HAP-1 (cell line): ENCODE results near the gene CAPN9.
"Not testable (repeated sequence)": the region's sequence is repeated elsewhere in the genome, so short reads cannot be mapped to it uniquely, and the experiment has no call there.

ENCODE experiments used
- DNase-seq, 2 experiments: peaks; one replicate each; pipeline ENCODE4 v3.0.0-alpha.2; 2016 to 2020; ENCODE audit warnings: low spot score in 2 of 2
- H3K27me3 ChIP-seq: fragments of 250-450 bp; sonication (Bioruptor Pico); 2 replicates; pipeline ENCODE4 v1.5.1; 2020; ENCODE audit warnings: low read depth, mild to moderate bottlenecking, moderate library complexity
- H3K36me3 ChIP-seq: fragments of 250-450 bp; sonication (Bioruptor Pico); replicated peaks from 2 replicates; pipeline ENCODE4 v1.5.1; 2020; ENCODE audit warnings: mild to moderate bottlenecking
- H3K4me1 ChIP-seq: fragments of 250-450 bp; sonication (Bioruptor Pico); 2 replicates; pipeline ENCODE4 v1.5.1; 2020; ENCODE audit warnings: mild to moderate bottlenecking
- H3K4me3 ChIP-seq: fragments of 250-450 bp; sonication (Bioruptor Pico); 2 replicates; pipeline ENCODE4 v1.5.1; 2020; ENCODE audit warnings: mild to moderate bottlenecking, moderate library complexity
- H3K9me3 ChIP-seq: fragments of 250-450 bp; sonication (Bioruptor Pico); 2 replicates; pipeline ENCODE4 v1.5.1; 2020; ENCODE audit warnings: mild to moderate bottlenecking, moderate library complexity
- in situ Hi-C: fragments of 300-500 bp; cut with MboI; formaldehyde crosslinking; loops from 3 replicates; pipeline ENCODE4 v1.14.3; 2020; ENCODE audit warnings: low sequenced_read_pairs, inconsistent platforms, mixed read lengths

The CAPN9 gene

DNA sequence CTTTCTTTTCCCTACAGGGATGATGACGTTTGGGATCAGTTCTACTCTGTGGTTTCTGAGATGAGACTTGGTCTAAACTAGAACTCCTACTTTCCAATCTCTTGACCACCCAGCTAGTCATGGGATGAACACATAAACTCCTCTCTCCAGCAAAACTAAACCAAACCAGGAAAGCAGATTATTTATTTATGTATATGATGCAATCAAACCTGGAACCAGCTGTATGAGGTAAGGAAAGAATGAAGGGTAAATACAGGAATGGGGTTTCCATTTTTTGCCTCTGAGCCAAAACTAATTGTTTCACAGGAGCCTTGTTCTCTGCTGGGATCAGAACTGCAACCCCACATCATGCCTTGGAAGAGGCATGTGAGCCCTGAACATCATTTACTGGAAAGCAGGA lies 29.9 kb upstream of the CAPN9 start:
- no peak overlapping the region for H3K4me3 ChIP-seq
- no peaks in the 10 kb centered on the region for H3K4me1 ChIP-seq
- H3K27me3 ChIP-seq = no peaks in the 10 kb centered on the region
- 0 out of 2 replicates have a peak, but pooled peaks cover 4% of the 10 kb centered on the region for H3K9me3 ChIP-seq
- DNase-seq = no peak
- in situ Hi-C loops = no loop called here
- no peaks in the 10 kb centered on the region for H3K36me3 ChIP-seq

DNA sequence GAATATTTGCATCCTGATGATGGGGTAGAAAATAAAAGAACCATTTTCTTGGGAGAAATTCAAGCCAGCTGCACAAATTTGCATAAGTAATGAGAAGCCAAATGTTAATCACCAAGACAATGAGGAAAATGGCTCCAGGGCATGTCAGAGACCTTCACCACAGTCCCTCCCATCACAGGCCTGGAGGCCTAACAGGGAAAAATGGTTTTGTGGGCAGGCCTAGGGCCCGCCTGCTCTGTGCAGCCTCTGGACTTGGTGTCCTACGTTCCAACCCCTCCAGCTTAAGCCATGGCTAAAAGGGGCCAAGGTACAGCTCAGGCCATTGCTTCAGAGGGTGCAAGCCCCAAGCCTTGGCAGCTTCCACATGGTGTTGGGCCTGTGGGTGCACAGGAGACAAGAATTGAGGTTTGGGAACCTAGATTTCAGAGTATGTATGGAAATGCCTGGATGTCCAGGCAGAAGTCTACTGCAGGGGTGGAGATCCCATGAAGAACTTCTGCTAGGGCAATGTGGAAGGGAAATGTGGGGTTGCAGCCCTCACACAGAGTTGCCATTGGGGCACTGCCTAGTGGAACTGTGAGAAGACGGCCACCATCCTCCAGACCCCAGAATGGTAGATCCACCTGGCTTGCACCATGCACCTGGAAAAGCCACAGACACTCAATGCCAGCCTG lies 25.2 kb upstream of the CAPN9 start:
- in situ Hi-C loops = not testable (repeated sequence)

DNA sequence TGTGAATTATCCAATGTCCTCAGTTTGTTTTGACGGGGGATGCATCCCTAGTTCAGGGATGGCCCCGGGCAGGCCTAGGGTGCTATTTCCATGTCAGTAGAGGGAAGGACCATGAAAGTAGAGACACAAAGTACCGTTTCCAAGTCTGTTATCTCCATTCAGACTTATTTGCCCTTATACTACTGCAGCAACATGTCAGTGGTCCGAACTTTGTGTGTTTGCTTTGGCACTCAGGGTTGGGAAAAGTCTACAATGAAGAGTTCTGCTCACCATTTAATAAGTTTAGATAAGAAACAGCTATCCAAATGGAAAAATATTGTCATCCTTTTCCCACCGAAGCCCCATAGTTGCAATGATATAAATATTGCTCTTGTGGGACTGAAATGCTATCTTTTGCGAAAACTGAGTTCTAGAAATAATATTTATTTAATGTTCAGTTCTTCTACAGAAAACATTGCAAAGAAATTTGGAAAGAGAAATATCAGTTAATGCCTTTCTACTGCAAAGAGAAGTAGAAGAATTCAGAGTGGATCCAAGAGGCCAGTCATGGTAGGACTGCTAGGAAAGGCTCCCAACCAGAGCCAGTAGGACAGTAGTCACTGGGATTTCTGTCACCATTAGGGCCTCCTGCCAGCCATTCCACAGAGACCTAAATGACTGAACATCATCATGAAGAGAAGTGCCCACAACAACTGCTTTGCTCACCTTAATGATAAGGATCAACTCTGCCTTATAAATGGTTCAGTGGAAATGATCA lies 21.8 kb upstream of the CAPN9 start:
- in situ Hi-C loops = no loop called here
- Histone ChIP-seq H3K4me1 (peaks cover 14% of the 10 kb centered on the region), H3K36me3 (no peaks in the 10 kb centered on the region), H3K4me3 (no peak overlapping the region), H3K27me3 (no peaks in the 10 kb centered on the region), H3K9me3 (0 out of 2 replicates have a peak, but pooled peaks cover 4% of the 10 kb centered on the region)
- DNase-seq = no peak

More for the DNA sequence above, 25.2 kb upstream of the CAPN9 start:
- not testable (repeated sequence) for DNase-seq, H3K4me1 ChIP-seq, H3K4me3 ChIP-seq, H3K27me3 ChIP-seq, H3K36me3 ChIP-seq, H3K9me3 ChIP-seq

DNA sequence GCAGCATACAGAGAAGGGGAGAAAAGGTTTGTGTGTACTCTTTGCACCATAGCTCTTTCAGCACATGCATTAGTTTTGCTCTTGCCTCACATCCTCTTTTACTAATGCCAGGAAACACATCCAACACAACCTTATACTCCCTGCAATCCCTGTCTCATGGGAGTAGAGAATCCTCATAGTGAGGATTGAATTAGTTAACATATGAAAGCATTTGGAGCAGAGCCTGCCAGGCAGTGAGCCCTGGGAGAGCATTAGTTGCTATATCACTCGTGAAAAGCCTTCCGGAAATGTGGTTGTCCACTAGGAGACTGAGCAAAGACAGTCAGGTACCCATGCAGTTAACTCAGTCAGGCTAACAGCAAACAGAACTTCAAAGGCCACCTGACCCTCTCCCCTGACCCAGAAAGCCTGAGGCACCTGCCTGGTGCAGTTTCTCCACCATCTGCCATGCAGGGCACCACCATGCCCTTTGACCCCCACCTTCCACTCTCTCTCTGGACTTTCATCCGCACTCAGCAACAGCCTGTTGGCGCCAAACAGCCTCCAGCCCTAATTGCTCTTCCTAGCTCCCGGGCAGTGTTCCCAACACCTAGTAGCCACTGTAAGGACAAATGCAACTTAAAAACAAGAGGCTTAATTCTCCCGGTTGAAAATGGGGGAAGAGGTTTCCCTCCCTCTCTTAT lies 18.3 kb upstream of the CAPN9 start:
- Histone ChIP-seq H3K4me3 (no peak overlapping the region), H3K36me3 (no peaks in the 10 kb centered on the region), H3K4me1 (peaks cover 14% of the 10 kb centered on the region), H3K9me3 (no peaks in the 10 kb centered on the region), H3K27me3 (no peaks in the 10 kb centered on the region)
- in situ Hi-C loops = no loop called here
- peak; percentile 62 to 70 for DNase-seq

DNA sequence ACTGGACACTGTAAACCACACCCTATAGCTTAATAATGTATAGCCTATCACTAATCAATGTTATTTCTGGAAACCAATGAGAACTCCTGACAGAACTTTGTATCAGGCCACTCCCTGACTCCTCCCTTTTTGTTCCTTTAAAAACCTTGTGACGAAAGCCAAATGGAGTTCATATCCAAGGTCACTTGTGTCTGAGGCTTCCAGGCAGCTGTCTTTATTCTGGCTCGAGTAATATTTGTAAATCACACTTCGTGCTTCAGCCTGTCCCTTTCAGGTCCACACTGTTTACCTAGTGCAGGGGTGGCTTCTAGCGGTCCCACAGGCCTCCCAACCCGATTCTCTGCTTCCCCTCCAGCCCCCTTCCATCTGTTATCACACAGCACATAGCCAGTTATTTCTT lies 16.2 kb upstream of the CAPN9 start:
- Histone ChIP-seq H3K4me1 (peaks cover 14% of the 10 kb centered on the region), H3K4me3 (no peak overlapping the region), H3K36me3 (no peaks in the 10 kb centered on the region), H3K9me3 (no peaks in the 10 kb centered on the region), H3K27me3 (no peaks in the 10 kb centered on the region)
- no peak for DNase-seq
- in situ Hi-C loops = no loop called here

DNA sequence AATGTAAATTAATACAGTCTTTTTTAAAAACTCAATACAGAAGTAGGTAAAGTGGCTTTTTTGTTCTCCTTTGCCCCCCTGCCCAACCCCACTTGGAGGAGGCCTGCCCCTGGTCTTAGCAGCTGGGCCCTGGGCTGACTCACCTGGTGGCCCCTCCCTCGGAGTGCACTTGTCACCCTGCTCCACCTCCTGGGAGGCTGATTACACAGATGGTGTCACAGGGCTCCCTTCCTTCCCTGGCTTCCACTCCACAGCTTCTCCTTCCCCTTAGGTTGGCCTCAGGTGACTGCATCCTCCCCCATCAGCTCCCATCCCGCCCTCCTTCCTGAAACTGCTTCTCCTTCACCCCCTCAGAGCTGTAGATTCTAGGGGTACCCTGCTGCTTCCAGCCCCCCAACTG lies 11.7 kb upstream of the CAPN9 start:
- in situ Hi-C loops = no loop called here
- H3K4me1 ChIP-seq = no peaks in the 10 kb centered on the region
- H3K4me3 ChIP-seq = no peak overlapping the region
- H3K36me3 ChIP-seq = no peaks in the 10 kb centered on the region
- H3K9me3 ChIP-seq = no peaks in the 10 kb centered on the region
- H3K27me3 ChIP-seq = peaks cover 5% of the 10 kb centered on the region; the same call in 1 of the 2 replicates
- no peak for DNase-seq

DNA sequence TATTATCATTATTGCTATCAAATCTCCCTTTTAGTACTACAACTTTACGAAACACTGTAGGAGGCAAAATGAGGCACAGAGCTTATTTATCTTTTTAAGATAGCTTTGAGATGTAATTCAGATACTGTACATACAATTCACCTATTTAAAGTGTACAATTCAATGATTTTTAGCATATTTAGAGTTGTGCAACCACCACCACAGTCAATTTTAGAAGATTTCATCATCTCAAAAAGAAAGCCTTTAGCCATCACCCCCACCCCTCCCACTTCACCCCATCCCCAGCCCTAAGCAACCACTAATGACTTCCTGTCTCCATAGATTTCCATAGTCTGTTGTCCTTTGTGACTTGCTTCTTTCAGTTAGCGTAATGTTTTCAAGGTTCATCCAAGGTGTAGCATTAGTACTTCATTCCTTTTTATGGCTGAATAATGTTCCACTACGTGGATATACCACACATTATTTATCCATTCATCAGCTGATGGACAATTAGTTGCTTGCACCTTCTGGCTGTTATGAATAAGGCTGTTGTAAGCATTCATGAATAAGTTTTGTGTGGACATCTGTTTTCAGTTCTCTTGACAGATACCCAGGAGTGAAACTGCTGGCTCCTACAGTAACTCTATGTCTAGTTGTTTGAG lies 9.4 kb upstream of the CAPN9 start:
- DNase-seq = no peak
- H3K4me1 ChIP-seq = no peaks in the 10 kb centered on the region
- no peak overlapping the region for H3K4me3 ChIP-seq
- no peaks in the 10 kb centered on the region for H3K9me3 ChIP-seq
- no peaks in the 10 kb centered on the region for H3K36me3 ChIP-seq
- in situ Hi-C loops = no loop called here
- H3K27me3 ChIP-seq = peaks cover 5% of the 10 kb centered on the region; the same call in 1 of the 2 replicates

DNA sequence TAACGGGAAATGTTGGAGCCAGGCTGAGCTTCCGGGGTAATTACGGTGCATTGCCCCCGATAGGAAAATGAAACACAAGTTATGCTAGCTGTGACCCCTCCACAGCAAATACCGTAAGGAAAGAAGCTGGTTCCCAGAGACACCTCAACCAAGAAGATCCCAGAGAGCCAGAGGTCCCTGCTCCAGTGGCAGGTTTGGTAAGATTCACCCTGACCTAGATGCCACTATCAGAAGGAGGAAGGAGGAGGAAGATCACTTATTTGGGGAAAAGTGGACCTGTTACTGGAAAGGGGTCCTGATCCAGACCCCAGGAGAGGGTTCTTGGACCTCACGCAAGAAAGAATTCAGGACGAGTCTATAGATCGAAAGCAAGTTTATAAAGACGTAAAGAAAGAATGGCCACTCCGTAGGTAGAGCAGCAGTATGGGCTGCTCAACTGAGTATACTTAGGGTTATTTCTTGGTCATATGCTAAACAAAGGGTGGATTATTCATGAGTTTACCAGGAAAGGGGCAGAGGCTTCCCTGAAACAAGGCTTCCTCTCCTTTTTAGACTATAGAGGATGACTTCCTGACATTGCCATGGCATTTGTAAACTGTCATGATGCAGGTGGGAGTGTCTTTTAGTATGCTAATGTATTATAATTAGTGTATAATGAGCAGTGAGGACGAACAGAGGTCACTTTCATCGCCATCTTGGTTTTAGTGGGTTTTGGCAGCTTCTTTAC lies 7.5 kb upstream of the CAPN9 start:
- peaks cover 5% of the 10 kb centered on the region; the same call in 1 of the 2 replicates for H3K27me3 ChIP-seq
- no peaks in the 10 kb centered on the region for H3K4me1 ChIP-seq
- no peak for DNase-seq
- H3K36me3 ChIP-seq = no peaks in the 10 kb centered on the region
- H3K4me3 ChIP-seq = no peak overlapping the region
- in situ Hi-C loops = no loop called here
- H3K9me3 ChIP-seq = no peaks in the 10 kb centered on the region

DNA sequence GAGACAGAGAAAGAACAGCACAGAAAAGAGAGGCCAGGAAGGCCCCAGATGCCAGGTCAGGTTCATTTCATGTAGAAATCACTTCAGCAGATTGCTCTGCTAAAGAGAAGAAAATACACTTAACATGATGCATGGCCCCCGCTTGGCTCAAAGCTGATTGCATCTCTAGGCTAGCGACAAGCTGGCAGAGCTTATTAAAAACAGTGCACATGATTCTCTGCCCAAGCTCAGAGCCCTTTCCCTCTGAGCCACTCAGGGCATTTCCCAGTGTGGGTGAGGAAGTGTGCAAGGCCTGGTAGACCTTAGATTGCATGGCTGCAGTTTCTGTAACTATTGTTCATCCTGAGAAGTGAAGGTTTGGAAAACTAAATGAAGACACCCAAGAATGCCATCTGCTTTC lies 3.3 kb upstream of the CAPN9 start:
- no peaks in the 10 kb centered on the region for H3K36me3 ChIP-seq
- no peaks in the 10 kb centered on the region for H3K27me3 ChIP-seq
- no peak overlapping the region for H3K4me3 ChIP-seq
- in situ Hi-C loops = no loop called here
- no peaks in the 10 kb centered on the region for H3K9me3 ChIP-seq
- no peak for DNase-seq
- no peaks in the 10 kb centered on the region for H3K4me1 ChIP-seq

DNA sequence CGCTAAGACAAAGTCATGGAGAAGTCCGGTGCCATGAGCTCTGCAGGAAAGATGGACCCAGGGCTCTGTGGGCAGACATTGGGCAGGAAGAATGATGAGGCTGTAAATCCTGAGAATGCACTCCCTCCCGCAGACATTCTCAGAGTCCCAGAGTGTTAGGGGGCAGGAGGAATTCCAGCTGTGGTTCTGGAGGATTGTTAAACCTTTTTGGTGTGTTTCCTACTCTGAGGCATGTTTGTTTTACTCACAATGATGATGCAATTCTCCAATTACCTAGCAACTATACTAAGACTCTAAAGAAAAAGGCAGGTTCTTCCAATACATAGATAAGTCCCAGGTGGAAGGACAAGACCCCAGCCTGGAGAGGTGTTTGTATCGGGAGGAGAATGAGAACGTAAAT lies 2.8 kb upstream of the CAPN9 start:
- H3K9me3 ChIP-seq = no peaks in the 10 kb centered on the region
- in situ Hi-C loops = no loop called here
- no peaks in the 10 kb centered on the region for H3K36me3 ChIP-seq
- DNase-seq = no peak
- H3K4me1 ChIP-seq = no peaks in the 10 kb centered on the region
- H3K4me3 ChIP-seq = no peak overlapping the region
- H3K27me3 ChIP-seq = no peaks in the 10 kb centered on the region

DNA sequence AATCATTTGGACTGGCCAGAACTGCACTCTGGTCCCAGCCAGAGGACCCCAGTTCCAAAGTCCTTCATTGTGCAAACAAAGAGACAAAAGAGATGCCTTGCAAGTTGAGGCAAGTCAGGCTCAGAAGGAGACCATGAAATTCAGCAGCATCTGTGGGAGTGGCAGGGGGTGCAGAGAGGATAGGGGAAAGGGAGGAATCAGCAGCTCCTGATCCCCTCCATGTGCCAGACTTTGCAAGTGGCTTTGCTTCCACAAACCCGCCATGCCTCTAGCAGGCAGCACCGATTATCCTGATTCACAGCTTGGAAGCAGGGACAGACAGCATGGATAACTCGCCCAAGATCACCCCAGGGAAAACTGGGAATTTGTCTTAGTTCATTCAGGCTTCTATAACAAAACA lies 2.1 kb upstream of the CAPN9 start:
- Histone ChIP-seq H3K9me3 (no peaks in the 10 kb centered on the region), H3K4me3 (no peak overlapping the region), H3K36me3 (no peaks in the 10 kb centered on the region), H3K27me3 (no peaks in the 10 kb centered on the region), H3K4me1 (no peaks in the 10 kb centered on the region)
- in situ Hi-C loops = no loop called here
- DNase-seq = no peak

DNA sequence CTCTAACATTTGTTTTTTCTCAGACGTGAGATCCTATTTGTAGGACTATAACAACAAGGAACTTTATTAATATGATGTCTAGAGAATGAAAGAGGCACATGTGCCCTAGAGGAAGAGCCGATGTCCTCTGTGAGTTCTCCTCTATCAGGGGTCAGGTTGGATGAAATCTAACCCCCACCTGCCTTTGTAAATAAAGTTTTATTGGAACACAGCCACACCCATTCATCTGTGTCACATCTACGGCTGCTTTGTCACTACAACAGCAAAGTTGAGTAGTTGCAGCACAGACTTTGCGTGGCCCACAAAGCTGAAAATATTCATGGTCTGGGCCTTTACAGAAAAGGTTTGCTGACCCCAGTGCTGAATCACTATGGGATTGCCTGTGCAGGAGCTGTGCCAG lies 571 bp upstream of the CAPN9 start:
- in situ Hi-C loops = no loop called here
- H3K9me3 ChIP-seq = no peaks in the 10 kb centered on the region
- no peaks in the 10 kb centered on the region for H3K4me1 ChIP-seq
- H3K4me3 ChIP-seq = no peak overlapping the region
- H3K36me3 ChIP-seq = no peaks in the 10 kb centered on the region
- no peaks in the 10 kb centered on the region for H3K27me3 ChIP-seq
- no peak for DNase-seq
